ENCODE results near the gene FAM156A.
"Not testable (repeated sequence)": the region's sequence is repeated elsewhere in the genome, so short reads cannot be mapped to it uniquely, and the experiment has no call there.

Gene FAM156A, protein sequence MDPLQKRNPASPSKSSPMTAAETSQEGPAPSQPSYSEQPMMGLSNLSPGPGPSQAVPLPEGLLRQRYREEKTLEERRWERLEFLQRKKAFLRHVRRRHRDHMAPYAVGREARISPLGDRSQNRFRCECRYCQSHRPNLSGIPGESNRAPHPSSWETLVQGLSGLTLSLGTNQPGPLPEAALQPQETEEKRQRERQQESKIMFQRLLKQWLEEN

DNA sequence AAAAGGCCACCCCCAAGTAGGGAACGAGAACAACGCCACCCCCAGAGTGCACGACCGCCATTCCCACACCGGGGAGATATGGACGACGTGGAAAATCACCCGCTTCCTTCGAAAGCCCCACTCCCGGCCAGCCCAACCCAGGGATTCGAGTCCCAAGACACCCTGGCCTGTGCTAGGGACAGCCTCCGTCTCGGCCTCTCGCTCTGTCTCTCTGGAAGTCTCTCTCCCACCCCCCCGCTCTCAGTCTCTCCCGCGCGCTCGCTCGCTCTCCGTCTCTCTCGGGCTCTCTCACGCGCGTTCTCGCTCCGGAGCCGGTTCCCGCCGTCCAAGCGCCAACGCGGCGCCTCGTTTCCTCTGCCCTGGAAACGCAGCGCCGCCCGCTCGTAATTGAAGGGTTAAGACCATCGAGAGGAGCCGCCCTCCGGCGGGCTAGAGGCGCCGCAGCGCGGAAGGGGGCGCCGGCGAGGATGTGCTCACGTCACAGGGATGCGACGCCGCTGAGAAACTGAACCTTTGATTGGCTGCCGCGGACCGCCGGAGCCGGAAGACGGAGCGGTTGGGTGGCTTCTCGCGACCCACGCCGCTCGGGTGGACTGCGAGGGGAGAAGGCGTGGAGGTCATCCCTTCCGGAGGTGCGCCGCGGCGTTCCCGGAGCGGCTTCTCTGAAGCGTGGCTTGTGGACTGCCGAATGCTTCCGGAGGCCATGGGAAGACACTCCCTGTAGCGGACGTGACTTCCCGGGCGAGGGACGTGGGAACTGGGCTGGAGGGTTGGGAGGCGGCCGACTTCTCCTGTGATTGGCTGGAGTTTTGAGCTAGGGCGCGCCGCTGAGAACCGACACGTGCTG lies at the start of gene FAM156A:
Gene FAM156A, minus strand, starts transcription at position 406 of the 847 bp plus-strand sequence. CDS start 9,930 bp downstream, outside the sequence.
- not testable (repeated sequence) for DNase-seq (ENCODE audit: low read depth in 2 of 2)

- no peak for DNase-seq (ENCODE audit: low read depth in 2 of 2)
Measured at GRCh38 chrX:53005327-53005726, 47.0 kb upstream of the FAM156A start.

GRCh38 chrX:53004811-53005210 lies 46.5 kb upstream of the FAM156A start:
- DNase-seq (ENCODE audit: low read depth in 2 of 2) = no peak

DNA sequence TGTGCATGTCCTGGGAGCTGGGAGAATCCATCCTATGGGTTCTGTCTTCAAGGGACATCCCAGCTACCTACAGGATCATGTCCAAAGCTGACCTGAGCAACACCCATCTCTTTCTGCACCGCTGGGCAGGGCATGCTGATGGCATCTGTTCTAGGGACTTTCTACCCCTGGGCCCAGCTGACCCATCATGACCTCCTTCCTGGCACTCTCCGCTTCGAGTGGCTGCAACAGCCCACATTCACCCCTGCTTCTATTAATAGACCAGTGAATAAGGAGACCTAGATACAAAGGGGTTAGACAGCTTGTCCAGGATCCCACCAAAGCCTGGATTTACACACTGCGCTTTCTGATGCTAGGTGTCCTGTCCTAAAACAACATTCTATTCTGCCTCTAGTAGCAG lies 45.7 kb upstream of the FAM156A start:
- DNase-seq (ENCODE audit: low read depth in 2 of 2) = no peak

- no peak for DNase-seq (ENCODE audit: low read depth in 2 of 2)
Measured at GRCh38 chrX:53003111-53003510, 44.8 kb upstream of the FAM156A start.

DNA sequence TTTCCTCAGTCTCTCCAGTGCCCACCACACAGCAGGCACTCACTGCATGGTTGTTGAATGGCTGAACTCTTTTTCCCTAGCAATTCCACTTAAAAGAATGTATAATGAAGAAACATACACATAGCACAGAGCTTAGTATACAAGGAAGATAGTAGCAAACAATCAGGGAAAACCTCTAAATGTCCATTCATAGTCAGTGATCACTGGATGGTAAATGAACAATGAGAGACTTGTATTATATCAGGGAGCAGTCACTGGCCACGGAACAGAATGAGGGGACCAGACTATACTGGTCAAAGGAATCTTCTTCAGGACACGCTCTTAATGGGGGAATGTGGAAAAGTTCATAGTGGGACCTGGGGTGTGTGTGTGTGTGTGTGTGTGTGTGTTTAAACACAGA lies 43.6 kb upstream of the FAM156A start:
- no peak for DNase-seq (ENCODE audit: low read depth in 2 of 2)

DNA sequence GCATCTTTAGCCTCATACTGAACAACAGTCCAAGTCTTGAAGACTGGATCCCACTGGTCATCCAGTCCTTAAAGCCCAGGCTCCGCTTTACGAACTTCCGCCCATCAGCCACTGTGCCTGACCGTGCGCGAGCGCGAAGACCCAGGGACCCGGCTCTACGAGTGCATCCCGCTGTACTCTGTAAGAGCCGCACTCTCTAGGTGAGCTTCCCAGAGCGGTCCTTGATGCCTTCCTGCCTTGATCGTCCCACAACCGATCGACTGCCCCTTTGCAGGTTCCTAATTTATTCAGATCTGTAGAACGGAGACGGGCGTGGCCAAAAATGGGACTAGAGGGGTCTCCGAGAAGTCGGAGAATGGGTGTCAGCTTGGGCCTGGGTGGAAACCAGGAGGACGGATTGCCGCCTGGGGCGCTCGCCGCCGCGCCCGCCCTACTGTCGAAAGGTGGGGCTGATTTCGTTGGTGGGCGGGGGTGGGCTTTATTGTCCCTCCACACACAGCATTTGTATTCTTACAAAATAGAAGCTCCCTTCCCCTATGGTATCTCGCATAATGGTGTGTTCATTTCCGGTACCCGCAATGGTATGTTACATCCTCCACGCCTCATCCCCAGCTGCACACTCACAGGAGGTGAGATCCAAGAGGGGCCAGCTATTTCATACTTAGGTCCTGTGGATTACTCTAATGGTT lies 42.3 kb upstream of the FAM156A start:
- no peak for DNase-seq (ENCODE audit: low read depth in 2 of 2)

GRCh38 chrX:52995987-52996331 lies 37.6 kb upstream of the FAM156A start:
- no peak for DNase-seq (ENCODE audit: low read depth in 2 of 2)

- DNase-seq (ENCODE audit: low read depth in 2 of 2) = peak; percentile 90 to 91
Measured at GRCh38 chrX:52995135-52995986, 37.0 kb upstream of the FAM156A start.

DNA sequence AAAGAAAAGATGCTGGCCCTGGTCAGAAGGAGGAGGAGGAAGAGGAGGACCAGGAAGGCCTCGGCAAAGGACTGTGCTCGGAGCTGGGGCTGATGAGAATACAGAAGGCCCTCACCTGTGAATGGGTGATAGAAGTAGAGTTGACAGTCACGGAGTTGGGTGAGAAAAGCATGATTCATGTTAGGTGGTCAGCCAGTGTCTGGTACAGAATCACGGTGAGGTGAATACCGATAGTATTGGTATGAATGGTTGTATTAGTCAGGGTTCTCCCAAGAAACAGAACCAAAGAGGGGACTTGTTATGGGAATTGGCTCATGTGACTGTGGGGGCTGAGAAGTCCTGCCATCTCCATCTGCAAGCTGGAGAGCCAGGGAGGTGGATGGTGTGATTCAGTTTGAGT lies 32.5 kb upstream of the FAM156A start:
- no peak for DNase-seq (ENCODE audit: low read depth in 2 of 2)

GRCh38 chrX:52990011-52990631 lies 31.8 kb upstream of the FAM156A start:
- DNase-seq (ENCODE audit: low read depth in 2 of 2) = peak; percentile 18 to 32

- no peak for DNase-seq (ENCODE audit: low read depth in 2 of 2)
Measured at GRCh38 chrX:52988985-52989917, 30.9 kb upstream of the FAM156A start.

DNA sequence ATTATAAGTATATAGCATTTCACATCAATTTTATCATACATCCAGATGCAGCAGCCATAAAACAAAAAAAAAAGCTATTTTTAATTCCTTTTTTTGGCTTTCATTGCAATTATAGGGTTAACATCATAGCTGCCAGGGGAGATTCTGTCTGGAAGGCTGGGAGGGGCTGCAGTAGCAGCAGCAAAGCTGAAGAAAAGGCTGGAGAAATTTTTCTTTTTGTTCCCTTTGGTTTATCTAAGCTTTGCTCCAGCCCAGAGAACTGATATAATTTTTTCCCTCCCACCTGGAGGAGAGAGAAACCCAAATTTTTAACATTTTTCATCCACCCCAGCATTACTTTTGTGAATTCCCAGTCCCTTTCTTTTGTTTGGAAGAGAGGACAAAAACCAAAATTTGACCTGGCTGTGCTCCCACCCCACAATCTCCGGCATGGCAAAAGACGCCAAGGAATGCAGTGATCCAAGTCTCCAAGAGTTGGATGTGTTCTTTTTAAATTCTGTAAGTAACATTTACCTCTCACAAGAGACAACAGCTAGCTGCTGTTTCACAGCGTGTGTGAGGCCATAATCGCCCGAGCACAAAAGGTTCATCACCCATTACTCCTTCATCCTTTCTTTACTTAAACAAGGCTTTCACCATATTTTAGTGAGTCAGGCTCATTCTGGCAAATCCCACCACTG lies 25.1 kb upstream of the FAM156A start:
- DNase-seq (ENCODE audit: low read depth in 2 of 2) = no peak

- DNase-seq (ENCODE audit: low read depth in 2 of 2) = no peak
Measured at GRCh38 chrX:52979993-52980392, 21.7 kb upstream of the FAM156A start.

DNA sequence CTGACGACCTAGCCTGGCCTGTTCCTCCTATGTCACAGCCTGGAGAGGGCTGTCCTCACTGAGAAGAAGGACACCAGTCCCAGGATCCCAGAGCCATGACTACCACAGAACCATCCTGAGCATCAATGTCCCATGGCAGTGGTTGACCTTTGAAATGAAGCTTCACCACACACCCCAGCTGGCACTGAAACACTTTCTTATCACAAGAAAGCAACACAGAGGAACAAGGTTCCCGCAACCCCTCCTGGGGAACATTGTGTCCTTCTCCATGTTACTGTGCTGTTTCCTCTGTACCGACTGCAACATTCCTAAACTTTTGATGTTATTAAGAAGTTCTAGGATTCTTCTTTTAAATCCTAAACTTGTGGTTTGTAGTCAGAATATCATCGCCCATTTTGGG lies 21.2 kb upstream of the FAM156A start:
- no peak for DNase-seq (ENCODE audit: low read depth in 2 of 2)

DNA sequence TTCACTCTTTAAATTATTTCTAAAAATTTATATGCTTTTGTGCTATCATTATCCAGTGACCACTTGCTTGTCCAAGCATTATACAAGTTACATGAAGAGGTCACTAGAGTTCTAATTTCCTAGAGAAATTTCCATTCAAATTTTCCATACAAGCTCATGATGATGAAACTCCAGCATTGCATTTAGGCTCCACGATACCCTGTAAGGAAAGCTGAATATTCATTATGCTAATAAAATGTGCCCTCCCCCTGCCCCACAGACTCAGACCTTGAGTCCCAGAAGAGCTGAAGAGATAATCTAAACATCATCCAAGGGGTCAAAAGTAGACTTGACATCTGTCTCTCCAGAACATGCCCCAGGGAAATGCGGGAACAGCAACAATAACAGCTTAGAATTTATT lies 19.6 kb upstream of the FAM156A start:
- no peak for DNase-seq (ENCODE audit: low read depth in 2 of 2)

DNA sequence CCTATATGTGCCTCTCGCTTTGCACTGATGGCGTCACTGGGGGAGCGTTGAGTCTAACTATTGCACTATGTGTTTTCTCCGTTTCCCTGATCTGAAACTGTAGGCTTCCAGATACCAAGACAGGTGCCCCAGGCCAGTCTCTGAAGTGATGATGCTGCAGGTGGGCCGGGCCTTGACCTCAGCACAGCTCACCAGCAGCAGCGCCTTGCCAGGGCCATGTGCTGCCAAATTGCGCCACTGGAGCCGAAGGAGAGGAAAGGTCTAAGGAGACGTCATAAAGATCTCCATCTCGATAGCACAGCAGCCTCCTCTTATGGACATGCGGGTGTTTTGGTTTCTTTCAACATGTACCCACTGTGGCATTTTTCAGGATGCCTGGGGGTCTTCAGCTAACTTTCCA lies 17.3 kb upstream of the FAM156A start:
- DNase-seq (ENCODE audit: low read depth in 2 of 2) = not testable (repeated sequence)

DNA sequence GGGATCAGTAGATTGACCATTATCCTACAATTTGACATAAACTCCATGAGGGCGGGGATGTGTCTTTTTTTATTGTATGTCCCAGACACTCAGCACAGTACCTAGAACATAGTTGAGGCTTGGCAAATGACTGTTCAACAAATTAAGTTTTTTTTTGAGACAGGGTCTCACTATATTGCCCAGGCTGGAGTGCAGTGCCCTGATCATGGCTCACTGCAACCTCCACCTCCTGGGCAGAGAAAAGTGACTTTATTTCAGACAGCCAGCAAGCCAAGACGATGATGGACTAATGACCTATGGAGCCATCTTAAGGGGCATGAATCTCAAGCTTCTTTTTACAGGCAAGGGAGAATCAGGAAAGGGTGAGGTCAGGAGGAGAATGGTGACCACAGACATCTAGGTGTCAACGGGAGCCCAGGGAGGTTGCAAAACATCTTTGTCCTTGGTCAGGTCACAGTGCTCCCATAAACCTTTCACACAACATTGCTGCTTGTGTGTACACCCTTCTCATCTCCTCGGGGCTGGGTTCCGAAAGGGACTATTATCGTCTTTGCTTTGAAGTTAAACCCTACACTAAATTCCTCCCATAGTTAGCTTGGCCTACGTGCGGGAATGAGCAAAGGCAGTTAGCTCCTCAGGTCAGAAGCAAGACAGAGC lies 16.1 kb upstream of the FAM156A start:
- DNase-seq (ENCODE audit: low read depth in 2 of 2) = not testable (repeated sequence)

GRCh38 chrX:52967922-52968321 lies 9.6 kb upstream of the FAM156A start:
- not testable (repeated sequence) for DNase-seq (ENCODE audit: low read depth in 2 of 2)

All from fibroblast of skin of left quadriceps (primary cell).